A549 (cell line): ENCODE results near the gene BNIP3.

Experiments used
- CHD4 ChIP-seq: fragments of 200-600 bp; sonication (generic); IDR thresholded peaks from 2 replicates; pipeline ENCODE4 v1.6.1; 2016; ENCODE audit warnings: antibody characterized with exemption, mild to moderate bottlenecking, borderline replicate concordance
- EP300 ChIP-seq, 2 experiments: fragments of >200 bp; sonication (Bioruptor Twin); formaldehyde crosslinking; IDR thresholded peaks; 2 replicates in 1 of 2; 3 replicates in 1 of 2; pipeline ENCODE4 v1.6.1; 2016 to 2017
- HDAC2 ChIP-seq: fragments of 200-600 bp; sonication (generic); IDR thresholded peaks from 2 replicates; pipeline ENCODE4 v1.6.1; 2016
- JUN ChIP-seq, 2 experiments: fragments of >200 bp; sonication (Bioruptor Twin); formaldehyde crosslinking; IDR thresholded peaks; 2 replicates in 1 of 2; 3 replicates in 1 of 2; pipeline ENCODE4 v1.6.1; 2016 to 2017
- NFE2L2 ChIP-seq: fragments of 150-350 bp; conservative IDR thresholded peaks from 2 replicates; pipeline ENCODE4 v1.6.1; 2014; ENCODE audit warnings: low read length
- POLR2A ChIP-seq: IDR thresholded peaks from 2 replicates; pipeline ENCODE4 v1.6.1; 2012; ENCODE audit warnings: mild to moderate bottlenecking, low read length
- POLR2AphosphoS2 ChIP-seq: conservative IDR thresholded peaks from 2 replicates; pipeline ENCODE4 v1.6.1; 2012; ENCODE audit warnings: low read length, improper control_type of control experiment, inconsistent platforms
- RCOR1 ChIP-seq: fragments of 150-350 bp; IDR thresholded peaks from 2 replicates; pipeline ENCODE4 v1.6.1; 2014; ENCODE audit warnings: antibody characterized with exemption, low read length, low read depth
- SMC3 ChIP-seq: fragments of >200 bp; sonication (Bioruptor Twin); formaldehyde crosslinking; IDR thresholded peaks from 3 replicates; pipeline ENCODE4 v1.6.1; 2018; ENCODE audit warnings: inconsistent platforms
- USF2 ChIP-seq: fragments of 450-650 bp; IDR thresholded peaks from 2 replicates; pipeline ENCODE4 v1.6.1; 2014; ENCODE audit warnings: antibody characterized with exemption
- ZFP36 ChIP-seq: fragments of 450-650 bp; IDR thresholded peaks from 2 replicates; pipeline ENCODE4 v1.6.1; 2014; ENCODE audit warnings: borderline replicate concordance; ENCODE audit not compliant: partially characterized antibody
- TF ChIP-seq, protein P1 (sequence below): fragments of >200 bp; sonication (Bioruptor Twin); formaldehyde crosslinking; IDR thresholded peaks from 3 replicates; pipeline ENCODE4 v1.5.1; 2016

- no peak for TF ChIP-seq EP300 (IDR thresholded peaks at IDR 0.05)
- no peak for TF ChIP-seq HDAC2
- no peak for TF ChIP-seq POLR2A
- no peak for TF ChIP-seq ZFP36
- TF ChIP-seq, protein P1, sequence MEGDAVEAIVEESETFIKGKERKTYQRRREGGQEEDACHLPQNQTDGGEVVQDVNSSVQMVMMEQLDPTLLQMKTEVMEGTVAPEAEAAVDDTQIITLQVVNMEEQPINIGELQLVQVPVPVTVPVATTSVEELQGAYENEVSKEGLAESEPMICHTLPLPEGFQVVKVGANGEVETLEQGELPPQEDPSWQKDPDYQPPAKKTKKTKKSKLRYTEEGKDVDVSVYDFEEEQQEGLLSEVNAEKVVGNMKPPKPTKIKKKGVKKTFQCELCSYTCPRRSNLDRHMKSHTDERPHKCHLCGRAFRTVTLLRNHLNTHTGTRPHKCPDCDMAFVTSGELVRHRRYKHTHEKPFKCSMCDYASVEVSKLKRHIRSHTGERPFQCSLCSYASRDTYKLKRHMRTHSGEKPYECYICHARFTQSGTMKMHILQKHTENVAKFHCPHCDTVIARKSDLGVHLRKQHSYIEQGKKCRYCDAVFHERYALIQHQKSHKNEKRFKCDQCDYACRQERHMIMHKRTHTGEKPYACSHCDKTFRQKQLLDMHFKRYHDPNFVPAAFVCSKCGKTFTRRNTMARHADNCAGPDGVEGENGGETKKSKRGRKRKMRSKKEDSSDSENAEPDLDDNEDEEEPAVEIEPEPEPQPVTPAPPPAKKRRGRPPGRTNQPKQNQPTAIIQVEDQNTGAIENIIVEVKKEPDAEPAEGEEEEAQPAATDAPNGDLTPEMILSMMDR: no peak
- no peak for TF ChIP-seq SMC3
- TF ChIP-seq JUN (IDR thresholded peaks at IDR 0.05): no peak
- no peak for TF ChIP-seq USF2
- TF ChIP-seq POLR2AphosphoS2: no peak
- TF ChIP-seq NFE2L2: no peak
- no peak for TF ChIP-seq CHD4
- no peak for TF ChIP-seq RCOR1
Measured at GRCh38 chr10:132019366-132019765, 37.6 kb upstream of the BNIP3 start.
